ENCODE data around the gene DOCK3. TPM values are rescaled to one million over a fixed set of nuclear protein-coding genes. Genes with fewer than 3 reads are reported as not detected.

Gene DOCK3
- total RNA-seq, 1 experiment from 2014 or later = 0.15 TPM

GRCh38 chr3:51354731-51355615, 680.2 kb downstream of the DOCK3 start:
- TF ChIP-seq, protein P1, sequence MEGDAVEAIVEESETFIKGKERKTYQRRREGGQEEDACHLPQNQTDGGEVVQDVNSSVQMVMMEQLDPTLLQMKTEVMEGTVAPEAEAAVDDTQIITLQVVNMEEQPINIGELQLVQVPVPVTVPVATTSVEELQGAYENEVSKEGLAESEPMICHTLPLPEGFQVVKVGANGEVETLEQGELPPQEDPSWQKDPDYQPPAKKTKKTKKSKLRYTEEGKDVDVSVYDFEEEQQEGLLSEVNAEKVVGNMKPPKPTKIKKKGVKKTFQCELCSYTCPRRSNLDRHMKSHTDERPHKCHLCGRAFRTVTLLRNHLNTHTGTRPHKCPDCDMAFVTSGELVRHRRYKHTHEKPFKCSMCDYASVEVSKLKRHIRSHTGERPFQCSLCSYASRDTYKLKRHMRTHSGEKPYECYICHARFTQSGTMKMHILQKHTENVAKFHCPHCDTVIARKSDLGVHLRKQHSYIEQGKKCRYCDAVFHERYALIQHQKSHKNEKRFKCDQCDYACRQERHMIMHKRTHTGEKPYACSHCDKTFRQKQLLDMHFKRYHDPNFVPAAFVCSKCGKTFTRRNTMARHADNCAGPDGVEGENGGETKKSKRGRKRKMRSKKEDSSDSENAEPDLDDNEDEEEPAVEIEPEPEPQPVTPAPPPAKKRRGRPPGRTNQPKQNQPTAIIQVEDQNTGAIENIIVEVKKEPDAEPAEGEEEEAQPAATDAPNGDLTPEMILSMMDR (conservative IDR thresholded peaks at IDR 0.05; ENCODE audit: low read depth, low read length) = no peak
- TF ChIP-seq EZH2phosphoT487 (IDR thresholded peaks at IDR 0.05; ENCODE audit: borderline replicate concordance, low read length) (no peak), EZH2 (IDR thresholded peaks at IDR 0.05; ENCODE audit: low read length, unreplicated experiment) (no peak)
- POLR2A ChIA-PET (ENCODE audit: unreplicated experiment) = no interaction called here
- intact Hi-C loops (cut with micrococcal nuclease) = no loop called here
- Histone ChIP-seq H3K36me3 (ENCODE audit: low read depth, low read length) (no peaks in the 10 kb centered on the region), H3K4me2 (ENCODE audit: low read length) (no peak overlapping the region), H4K20me1 (ENCODE audit: low read length) (no peaks in the 10 kb centered on the region), H3K79me2 (ENCODE audit: low read length) (no peaks in the 10 kb centered on the region), H2AFZ (ENCODE audit: low read length) (no peak overlapping the region), H3K9me2 (replicated peaks; ENCODE audit: low read length) (no peaks in the 10 kb centered on the region), H3K4me3 (ENCODE audit: low read length) (no peak overlapping the region), H3F3A (ENCODE audit: low read length, unreplicated experiment) (no peaks in the 10 kb centered on the region), H3K9me3 (ENCODE audit: low read length) (no peaks in the 10 kb centered on the region), H3K27ac (ENCODE audit: low read length) (no peak overlapping the region), H3K4me1 (ENCODE audit: insufficient read depth, low read length) (no peaks in the 10 kb centered on the region), H3K27me3 (ENCODE audit: low read length) (peaks cover 16% of the 10 kb centered on the region), H3K9ac (ENCODE audit: low read length) (no peak overlapping the region)
- ATAC-seq (no peak), DNase-seq (no peak)
- CTCF ChIA-PET = interaction anchor here (0.7 kb wide), 1 partner anchor 44 kb away, joined by 3 read pairs; no protein-coding TSS in a partner anchor
- BruUV-seq (replicated peaks) = no TSS peak

DNA sequence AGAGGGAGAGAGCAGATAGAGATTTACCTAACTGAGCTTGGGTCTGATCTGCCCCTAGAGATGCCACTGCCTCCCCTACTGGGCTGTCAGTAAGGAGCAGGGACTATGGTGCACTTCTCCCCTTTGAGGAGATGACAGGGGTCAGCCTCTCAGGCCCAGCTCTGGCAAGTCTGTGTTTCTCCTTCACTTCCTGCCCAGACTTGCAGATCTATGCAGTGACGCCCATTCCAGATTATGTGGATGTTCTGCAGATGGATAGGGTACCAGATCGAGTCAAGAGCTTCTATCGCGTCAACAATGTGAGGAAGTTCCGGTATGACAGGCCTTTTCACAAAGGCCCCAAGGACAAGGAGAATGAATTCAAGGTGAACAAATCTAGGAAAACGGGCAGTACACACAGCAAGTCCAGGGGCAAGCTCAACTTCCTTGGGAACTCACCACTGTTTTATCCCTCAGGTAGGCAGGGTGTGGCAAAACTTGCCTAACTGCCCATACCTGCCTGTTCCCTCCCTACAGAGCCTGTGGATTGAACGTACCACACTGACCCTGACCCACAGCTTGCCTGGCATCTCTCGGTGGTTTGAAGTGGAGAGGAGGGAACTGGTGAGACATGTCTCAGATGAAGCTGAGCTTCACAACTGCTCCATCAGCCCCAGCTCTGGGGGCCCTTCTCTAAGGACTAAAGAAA, 681.3 kb downstream of the DOCK3 start:
- H3K9me2 ChIP-seq (replicated peaks; ENCODE audit: low read length) = no peaks in the 10 kb centered on the region
- CTCF ChIA-PET = no interaction called here
- peaks cover 18% of the 10 kb centered on the region for H3K27me3 ChIP-seq (ENCODE audit: low read length)
- POLR2A ChIA-PET (ENCODE audit: unreplicated experiment) = no interaction called here
- H3K9ac ChIP-seq (ENCODE audit: low read length) = no peak overlapping the region
- no peaks in the 10 kb centered on the region for H3K79me2 ChIP-seq (ENCODE audit: low read length)
- no peaks in the 10 kb centered on the region for H3K9me3 ChIP-seq (ENCODE audit: low read length)
- no peak overlapping the region for H3K4me2 ChIP-seq (ENCODE audit: low read length)
- intact Hi-C loops (cut with micrococcal nuclease) = no loop called here
- H3K27ac ChIP-seq (ENCODE audit: low read length) = no peak overlapping the region
- no peaks in the 10 kb centered on the region for H3F3A ChIP-seq (ENCODE audit: low read length, unreplicated experiment)
- H3K36me3 ChIP-seq (ENCODE audit: low read depth, low read length) = no peaks in the 10 kb centered on the region
- no peaks in the 10 kb centered on the region for H3K4me1 ChIP-seq (ENCODE audit: insufficient read depth, low read length)
- H2AFZ ChIP-seq (ENCODE audit: low read length) = no peak overlapping the region
- no peak for ATAC-seq
- H3K4me3 ChIP-seq (ENCODE audit: low read length) = no peak overlapping the region
- DNase-seq = peak; percentile 34
- BruUV-seq (replicated peaks) = no TSS peak
- no peaks in the 10 kb centered on the region for H4K20me1 ChIP-seq (ENCODE audit: low read length)
- TF ChIP-seq EZH2 (IDR thresholded peaks at IDR 0.05; ENCODE audit: low read length, unreplicated experiment) (no peak), EZH2phosphoT487 (IDR thresholded peaks at IDR 0.05; ENCODE audit: borderline replicate concordance, low read length) (no peak)
- TF ChIP-seq, protein P1 (conservative IDR thresholded peaks at IDR 0.05; ENCODE audit: low read depth, low read length) = no peak

Measured in PC-3 (cell line).